ENCODE data around the gene TENT4B.

TENT4B gene

GRCh38 chr16:50260206-50261159 is 107.4 kb downstream of the TENT4B start:
- no peak for DNase-seq

- DNase-seq: no peak
Measured at GRCh38 chr16:50261160-50261706, 108.1 kb downstream of the TENT4B start.

- no peak for DNase-seq
Measured at GRCh38 chr16:50261707-50262235, 108.7 kb downstream of the TENT4B start.

GRCh38 chr16:50263060-50263909 is 110.2 kb downstream of the TENT4B start:
- DNase-seq: no peak

- DNase-seq: no peak
Measured at GRCh38 chr16:50263940-50264929, 111.1 kb downstream of the TENT4B start.

GRCh38 chr16:50265260-50265659 is 112.2 kb downstream of the TENT4B start:
- no peak for DNase-seq

- DNase-seq: no peak
Measured at GRCh38 chr16:50265716-50266336, 112.7 kb downstream of the TENT4B start.

- DNase-seq: no peak
Measured at GRCh38 chr16:50266337-50267091, 113.4 kb downstream of the TENT4B start, which contains the start of gene ADCY7. ADCY7 (plus strand) TSS chr16:50266551; CDS start chr16:50288180, 21,629 bp downstream.

GRCh38 chr16:50267151-50267631 is 114.1 kb downstream of the TENT4B start:
- DNase-seq: no peak

GRCh38 chr16:50267651-50268050 is 114.5 kb downstream of the TENT4B start:
- no peak for DNase-seq

- no peak for DNase-seq
Measured at GRCh38 chr16:50268352-50268751, 115.2 kb downstream of the TENT4B start.

GRCh38 chr16:50269061-50269705 is 116.1 kb downstream of the TENT4B start:
- DNase-seq: no peak

GRCh38 chr16:50269769-50270509 is 116.8 kb downstream of the TENT4B start:
- no peak for DNase-seq

- no peak for DNase-seq
Measured at GRCh38 chr16:50270510-50271147, 117.5 kb downstream of the TENT4B start.

- no peak for DNase-seq
Measured at GRCh38 chr16:50271148-50272041, 118.3 kb downstream of the TENT4B start.

- DNase-seq: no peak
Measured at GRCh38 chr16:50272111-50272571, 119.0 kb downstream of the TENT4B start.

GRCh38 chr16:50272687-50273381 is 119.7 kb downstream of the TENT4B start:
- no peak for DNase-seq

Measured in NCI-H1930 (cell line).